Amniotic stem cell (primary cell): ENCODE data around the gene SPATA31D3.
"Not testable (repeated sequence)": the region's sequence is repeated elsewhere in the genome, so short reads cannot be mapped to it uniquely, and the experiment has no call there.

Experiments
- DNase-seq: peaks from one replicate; lab custom pipeline; 2025; lab: John Stamatoyannopoulos, UW

Gene SPATA31D3

DNA sequence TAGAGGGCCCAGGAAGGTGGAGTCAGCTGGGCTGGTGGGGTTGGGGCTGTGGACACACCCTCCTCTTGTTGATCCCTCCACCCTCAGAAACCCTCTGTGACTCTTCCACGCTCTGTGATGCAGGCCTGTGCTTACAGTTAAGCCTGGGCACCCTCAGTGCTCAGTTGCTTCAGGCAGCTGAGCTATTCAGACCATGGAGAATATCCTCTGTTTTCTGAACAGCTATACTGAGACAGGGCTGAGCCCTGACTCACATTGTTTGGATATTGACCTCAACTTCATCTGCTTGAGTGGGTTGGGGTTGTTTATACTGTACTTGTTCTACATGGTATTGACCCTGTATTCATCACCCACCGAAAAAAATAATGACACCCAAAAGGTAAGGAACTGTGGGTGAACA lies at the start of gene SPATA31D3:
Gene SPATA31D3 (plus strand): TSS at position 108 of the 400 bp plus-strand sequence. CDS start 86 bp downstream, at position 194.
- DNase-seq: not testable (repeated sequence)

DNA sequence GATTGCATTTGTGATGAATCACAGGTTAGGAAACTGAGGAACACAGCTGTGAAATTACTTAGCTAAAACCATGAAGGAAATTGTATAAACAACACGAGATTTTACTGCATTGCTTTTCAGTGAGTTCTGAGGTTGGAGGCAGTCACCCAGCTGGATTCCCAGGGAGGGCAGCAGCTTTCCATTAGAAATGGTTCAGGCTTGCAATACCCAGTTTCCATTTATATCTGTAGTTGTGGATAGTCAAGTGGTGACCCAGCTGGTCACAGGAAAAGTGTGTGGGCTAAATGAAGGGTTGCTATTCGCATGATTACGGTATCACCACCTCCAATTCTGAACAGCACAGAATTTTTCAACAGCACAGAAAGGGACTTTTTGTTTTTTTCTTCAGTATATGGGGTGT lies 49.4 kb upstream of the SPATA31D3 start:
- DNase-seq: no peak

DNA sequence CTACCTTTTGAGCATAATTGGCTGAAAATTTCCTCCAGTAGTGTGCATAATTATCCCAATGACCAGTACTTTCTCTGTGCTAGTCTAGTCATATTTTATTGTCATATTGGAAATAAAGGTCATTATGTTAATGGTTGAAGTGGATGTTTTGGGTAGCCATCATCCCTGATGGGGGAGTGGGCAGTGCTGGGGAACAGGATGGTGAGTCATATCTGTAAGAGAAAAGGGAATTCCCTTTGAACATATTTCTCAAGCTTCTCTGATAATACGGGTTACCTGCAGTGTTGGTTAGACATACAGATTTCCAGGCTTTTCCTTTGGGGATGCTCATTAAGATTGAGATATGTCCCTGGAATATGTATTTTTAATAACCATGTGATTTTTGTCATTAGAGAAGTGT lies 48.4 kb upstream of the SPATA31D3 start:
- no peak for DNase-seq

DNA sequence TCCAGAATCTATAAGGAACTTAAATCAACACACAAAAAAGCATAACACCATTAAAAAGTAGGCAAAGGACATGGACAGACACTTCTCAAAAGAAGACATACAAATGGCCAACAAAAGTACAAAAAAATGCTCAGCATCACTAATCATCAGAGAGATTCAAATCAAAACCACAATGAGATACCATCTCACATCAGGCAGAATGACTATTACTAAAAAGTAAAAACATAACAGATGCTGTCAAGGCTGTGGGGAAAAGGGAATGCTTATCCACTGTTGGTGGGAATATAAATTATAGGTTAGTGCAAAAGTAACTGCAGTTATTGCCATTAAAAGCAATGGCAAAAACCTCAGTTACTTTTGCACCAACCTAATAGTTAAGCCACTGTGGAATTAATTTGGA lies 47.2 kb upstream of the SPATA31D3 start:
- DNase-seq: no peak

GRCh38 chr9:81898851-81899250 lies 44.4 kb upstream of the SPATA31D3 start:
- no peak for DNase-seq

- DNase-seq: no peak
Measured at GRCh38 chr9:81902196-81902595, 41.1 kb upstream of the SPATA31D3 start.

DNA sequence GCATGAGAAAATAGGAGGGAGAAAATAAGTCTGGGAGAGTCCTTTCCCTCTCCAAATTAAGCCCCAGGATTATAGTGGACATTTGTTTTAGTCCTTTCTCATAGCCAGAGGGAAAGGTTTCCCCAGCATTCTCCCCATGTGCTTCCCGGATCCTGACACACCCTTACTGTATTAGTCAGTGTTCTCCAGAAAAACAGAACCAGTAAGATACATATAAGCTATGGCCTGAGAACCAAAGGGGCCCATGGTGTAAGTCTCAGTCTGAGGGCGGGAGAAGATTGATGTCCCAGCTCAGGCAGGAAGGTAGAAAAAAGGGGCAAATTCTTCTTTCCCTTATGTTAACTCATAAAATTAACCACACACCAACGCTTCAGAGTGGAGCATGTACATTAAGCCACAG lies 40.7 kb upstream of the SPATA31D3 start:
- DNase-seq: no peak

- no peak for DNase-seq
Measured at GRCh38 chr9:81906671-81907070, 36.6 kb upstream of the SPATA31D3 start.

DNA sequence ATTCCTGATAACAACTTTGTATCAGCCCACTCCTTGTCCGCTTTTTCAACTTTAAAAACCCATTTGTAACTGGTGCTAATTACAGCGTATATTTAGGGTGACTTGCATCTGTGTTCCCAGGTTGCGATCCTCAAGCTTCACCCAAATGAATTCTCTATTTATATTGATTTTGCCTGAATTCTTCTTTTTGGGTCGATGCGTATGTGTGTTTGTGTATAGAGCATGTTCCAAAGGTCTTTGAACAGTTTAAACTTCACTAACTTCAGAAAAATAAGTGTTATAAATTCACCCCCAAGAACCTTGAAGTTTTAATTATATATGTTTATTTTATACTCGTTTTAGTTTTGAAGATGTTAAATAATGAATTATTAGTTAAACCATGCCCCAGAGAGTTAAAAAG lies 31.2 kb upstream of the SPATA31D3 start:
- DNase-seq: no peak

DNA sequence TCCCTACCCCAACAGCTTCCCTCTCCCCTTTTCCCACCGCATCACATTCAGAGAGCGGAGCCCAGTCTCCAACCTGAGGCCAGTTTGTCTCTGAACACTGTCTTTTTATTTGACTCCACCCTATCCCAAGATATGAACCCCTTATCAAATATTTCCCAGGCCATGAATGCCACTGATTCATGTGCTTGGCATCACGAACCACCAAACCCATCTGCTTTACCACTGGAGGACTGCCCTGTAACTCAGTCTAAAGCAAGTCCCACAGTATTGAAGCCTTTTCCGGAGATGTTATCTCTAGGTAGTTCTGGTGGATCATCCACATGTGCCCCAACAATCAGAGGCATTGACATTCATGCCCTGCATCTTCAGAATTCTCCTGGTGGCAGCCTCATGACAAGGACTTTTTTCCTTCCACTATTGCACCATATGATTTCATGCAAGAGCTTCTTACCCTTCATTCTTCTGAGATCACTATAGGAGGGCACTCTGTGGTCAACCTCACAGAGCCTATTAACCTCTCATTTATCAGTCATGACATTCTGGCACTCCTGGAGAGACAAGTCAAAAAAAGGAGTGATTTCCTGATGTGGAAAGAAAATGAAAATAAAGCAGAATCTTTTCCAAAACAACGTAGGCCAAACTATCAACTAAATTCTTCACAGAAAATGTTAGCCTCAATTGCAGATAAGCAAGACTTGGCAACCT lies 27.3 kb upstream of the SPATA31D3 start:
- no peak for DNase-seq

DNA sequence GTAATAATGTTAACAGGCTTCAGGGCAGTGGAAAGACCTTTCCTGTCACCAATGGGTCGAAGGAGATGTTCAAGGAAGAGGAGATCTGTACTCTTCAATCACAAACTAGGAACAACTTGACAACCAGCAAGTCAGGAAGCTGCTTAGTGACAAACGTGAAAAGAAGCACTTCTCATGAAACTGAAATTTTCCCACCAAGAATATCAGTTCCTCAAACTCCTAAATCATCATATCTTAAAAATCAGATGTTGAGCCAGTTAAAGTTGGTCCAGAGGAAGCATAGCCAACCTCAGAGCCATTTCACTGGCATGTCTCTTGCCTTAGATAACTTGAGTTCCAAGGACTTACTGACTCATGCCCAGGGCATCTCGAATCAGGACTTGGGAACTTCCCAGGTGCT lies 24.8 kb upstream of the SPATA31D3 start:
- DNase-seq: not testable (repeated sequence)

DNA sequence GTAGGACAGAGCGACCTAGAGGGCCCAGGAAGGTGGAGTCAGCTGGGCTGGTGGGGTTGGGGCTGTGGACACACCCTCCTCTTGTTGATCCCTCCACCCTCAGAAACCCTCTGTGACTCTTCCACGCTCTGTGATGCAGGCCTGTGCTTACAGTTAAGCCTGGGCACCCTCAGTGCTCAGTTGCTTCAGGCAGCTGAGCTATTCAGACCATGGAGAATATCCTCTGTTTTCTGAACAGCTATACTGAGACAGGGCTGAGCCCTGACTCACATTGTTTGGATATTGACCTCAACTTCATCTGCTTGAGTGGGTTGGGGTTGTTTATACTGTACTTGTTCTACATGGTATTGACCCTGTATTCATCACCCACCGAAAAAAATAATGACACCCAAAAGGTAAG lies 15.0 kb upstream of the SPATA31D3 start, which contains the start of gene SPATA31D4:
Gene SPATA31D4 (plus strand): TSS at position 124 of the 400 bp plus-strand sequence. CDS start 86 bp downstream, at position 210.
- not testable (repeated sequence) for DNase-seq

DNA sequence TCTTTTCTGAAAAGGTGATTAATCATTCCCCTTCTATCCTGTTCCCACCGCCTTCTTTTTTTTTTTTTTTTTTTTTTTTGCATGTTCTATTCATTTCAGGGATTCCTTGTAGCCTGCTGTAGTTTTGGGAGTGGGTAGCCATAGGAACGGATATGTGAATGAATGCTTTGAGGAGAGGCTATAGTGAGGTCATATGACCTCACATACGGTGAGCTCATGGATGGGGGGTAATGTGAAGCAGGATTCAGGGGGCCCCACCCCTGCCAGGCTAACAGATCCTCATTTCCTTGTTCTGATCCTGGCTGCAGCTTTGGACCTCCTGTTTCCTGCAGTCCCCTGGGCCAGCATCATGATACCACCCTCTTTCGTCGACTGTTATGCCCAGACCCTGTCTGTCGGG lies 13.2 kb upstream of the SPATA31D3 start:
- not testable (repeated sequence) for DNase-seq

DNA sequence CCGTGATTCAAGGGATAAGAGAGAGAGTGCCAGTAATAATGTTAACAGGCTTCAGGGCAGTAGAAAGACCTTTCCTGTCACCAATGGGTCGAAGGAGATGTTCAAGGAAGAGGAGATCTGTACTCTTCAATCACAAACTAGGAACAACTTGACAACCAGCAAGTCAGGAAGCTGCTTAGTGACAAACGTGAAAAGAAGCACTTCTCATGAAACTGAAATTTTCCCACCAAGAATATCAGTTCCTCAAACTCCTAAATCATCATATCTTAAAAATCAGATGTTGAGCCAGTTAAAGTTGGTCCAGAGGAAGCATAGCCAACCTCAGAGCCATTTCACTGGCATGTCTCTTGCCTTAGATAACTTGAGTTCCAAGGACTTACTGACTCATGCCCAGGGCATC lies 9.8 kb upstream of the SPATA31D3 start:
- not testable (repeated sequence) for DNase-seq

DNA sequence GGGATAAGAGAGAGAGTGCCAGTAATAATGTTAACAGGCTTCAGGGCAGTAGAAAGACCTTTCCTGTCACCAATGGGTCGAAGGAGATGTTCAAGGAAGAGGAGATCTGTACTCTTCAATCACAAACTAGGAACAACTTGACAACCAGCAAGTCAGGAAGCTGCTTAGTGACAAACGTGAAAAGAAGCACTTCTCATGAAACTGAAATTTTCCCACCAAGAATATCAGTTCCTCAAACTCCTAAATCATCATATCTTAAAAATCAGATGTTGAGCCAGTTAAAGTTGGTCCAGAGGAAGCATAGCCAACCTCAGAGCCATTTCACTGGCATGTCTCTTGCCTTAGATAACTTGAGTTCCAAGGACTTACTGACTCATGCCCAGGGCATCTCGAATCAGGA lies 5.3 kb downstream of the SPATA31D3 start:
- DNase-seq: not testable (repeated sequence)

DNA sequence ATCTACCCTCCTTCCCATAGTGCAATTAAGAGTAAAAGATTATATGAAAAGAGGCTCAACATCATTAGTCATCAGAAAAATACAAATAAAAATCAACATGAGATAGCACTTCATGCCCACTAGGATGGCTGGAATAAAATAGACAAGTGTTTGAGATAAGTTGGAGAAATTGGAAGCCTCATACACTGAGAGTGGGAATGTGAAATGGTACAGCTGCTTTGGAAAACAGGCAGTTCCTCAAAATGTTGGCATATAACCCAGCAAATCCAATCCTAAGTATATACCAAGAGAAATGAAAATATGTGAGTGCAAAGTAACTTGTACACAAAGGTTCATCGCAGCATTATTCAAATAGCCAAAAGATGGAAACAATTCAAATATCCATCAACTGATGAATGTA lies 9.8 kb downstream of the SPATA31D3 start:
- no peak for DNase-seq

- DNase-seq: no peak
Measured at GRCh38 chr9:81955625-81956024, 12.3 kb downstream of the SPATA31D3 start.

- DNase-seq: no peak
Measured at GRCh38 chr9:81964218-81965171, 21.2 kb downstream of the SPATA31D3 start.

- no peak for DNase-seq
Measured at GRCh38 chr9:81968026-81968425, 24.7 kb downstream of the SPATA31D3 start.

DNA sequence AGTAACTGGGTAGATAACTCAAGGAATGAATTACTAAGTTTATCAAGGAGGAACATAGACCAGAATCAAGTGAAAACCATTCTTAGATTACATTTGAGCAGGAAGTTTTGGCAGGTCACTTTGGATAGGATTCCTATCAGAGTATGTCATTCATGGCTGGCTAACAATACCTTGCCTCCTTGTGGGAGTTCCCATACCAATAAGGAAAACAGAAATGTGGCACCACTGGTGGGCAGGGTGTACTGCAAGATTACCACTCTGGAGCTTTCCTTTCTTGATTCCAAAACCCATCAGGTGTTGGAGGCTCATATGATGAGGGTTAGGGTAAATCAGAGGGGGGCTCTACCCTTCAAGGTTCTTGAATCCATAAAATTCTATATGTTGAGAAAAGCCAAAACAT lies 26.7 kb downstream of the SPATA31D3 start:
- DNase-seq: no peak

DNA sequence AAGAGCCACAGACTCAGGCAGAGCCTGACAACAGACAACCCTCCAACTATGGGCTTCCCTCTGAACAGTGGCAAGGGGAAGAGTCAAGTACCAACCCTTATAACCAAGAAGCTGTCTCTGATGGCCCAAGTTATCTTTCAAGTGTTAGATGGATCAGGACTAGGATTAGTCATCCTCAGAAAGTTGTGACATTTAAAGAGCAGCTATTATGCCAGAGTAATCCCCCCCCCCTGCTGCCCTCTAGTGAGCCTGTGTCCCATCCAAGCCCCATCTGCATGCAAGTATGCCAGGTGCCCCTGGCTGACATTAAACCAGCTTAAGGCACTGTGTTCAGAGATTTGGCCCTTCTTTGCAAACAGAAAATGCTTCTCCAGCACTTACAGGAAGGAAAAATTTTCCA lies 28.4 kb downstream of the SPATA31D3 start:
- DNase-seq: no peak

DNA sequence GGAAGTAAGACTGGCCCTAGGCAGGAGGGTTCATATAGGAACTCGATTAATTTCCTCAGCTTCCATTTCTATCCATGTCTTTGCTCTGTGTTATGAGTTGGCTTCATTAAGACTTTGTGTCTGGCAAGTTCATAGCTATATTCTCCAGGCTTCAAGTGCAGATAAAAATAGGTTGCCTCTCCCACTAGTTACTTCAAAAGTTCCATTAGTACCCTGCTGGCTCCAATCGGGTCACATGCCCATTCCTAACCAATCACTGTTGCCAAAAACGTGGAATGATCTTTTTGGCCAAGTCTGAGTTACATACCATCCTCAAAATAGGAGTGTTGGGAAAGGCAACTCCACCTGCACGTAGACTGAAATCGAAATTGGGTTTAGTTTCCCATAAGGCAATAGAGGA lies 31.5 kb downstream of the SPATA31D3 start:
- DNase-seq: no peak

GRCh38 chr9:81976351-81976750 lies 33.1 kb downstream of the SPATA31D3 start:
- no peak for DNase-seq
